Liver (tissue), 9 donors: ENCODE measurements around the gene RET. TPM values are rescaled to one million over a fixed set of nuclear protein-coding genes. Genes with fewer than 3 reads are reported as not detected.

Experiments used
- DNase-seq: peaks from one replicate; pipeline ENCODE4 v3.0.0-alpha.2; 2017; ENCODE audit warnings: low spot score
- H3K27ac ChIP-seq, 2 donors: one replicate each; pipeline ENCODE4 v1.7.0; 2013; ENCODE audit warnings: inconsistent platforms in 2 of 2, low read length in 2 of 2, control low read depth in 1 of 2, low read depth in 1 of 2, mild to moderate bottlenecking in 1 of 2
- H3K27me3 ChIP-seq, 4 donors: one replicate each; pipeline versions ENCODE4 v1.6.1 to v1.7.0; 2013; ENCODE audit warnings: low read length in 3 of 4, inconsistent platforms in 1 of 4, mild to moderate bottlenecking in 1 of 4, moderate library complexity in 1 of 4; ENCODE audit not compliant: control insufficient read depth in 4 of 4, insufficient read depth in 4 of 4
- H3K36me3 ChIP-seq, 4 donors: one replicate each; pipeline versions ENCODE4 v1.6.1 to v1.7.0; 2013; ENCODE audit warnings: low read length in 3 of 4, mild to moderate bottlenecking in 3 of 4, low read depth in 1 of 4, moderate library complexity in 1 of 4; ENCODE audit not compliant: control insufficient read depth in 4 of 4, insufficient read depth in 3 of 4
- H3K4me1 ChIP-seq, 4 donors: one replicate each; pipeline versions ENCODE4 v1.6.1 to v1.7.0; 2013; ENCODE audit warnings: low read length in 3 of 4, mild to moderate bottlenecking in 3 of 4, moderate library complexity in 1 of 4; ENCODE audit not compliant: control insufficient read depth in 4 of 4, insufficient read depth in 4 of 4
- H3K4me3 ChIP-seq, 3 donors: one replicate each; pipeline versions ENCODE4 v1.6.1 to v1.7.0; 2013; ENCODE audit warnings: low read length in 3 of 3, control low read depth in 1 of 3, low read depth in 1 of 3, mild to moderate bottlenecking in 1 of 3
- H3K9ac ChIP-seq, 2 donors: one replicate each; pipeline ENCODE4 v1.7.0; 2013; ENCODE audit warnings: low read length in 2 of 2, mild to moderate bottlenecking in 2 of 2, moderate library complexity in 2 of 2, control low read depth in 1 of 2, low read depth in 1 of 2
- H3K9me3 ChIP-seq, 4 donors: one replicate each; pipeline versions ENCODE4 v1.6.1 to v1.7.0; 2013; ENCODE audit warnings: low read length in 3 of 4; ENCODE audit not compliant: control insufficient read depth in 4 of 4
- CTCF ChIP-seq: fragments of 150-350 bp; IDR thresholded peaks from 2 replicates; pipeline ENCODE4 v1.5.1; 2017; ENCODE audit warnings: improper control_type of control experiment, low read depth, low read length; ENCODE audit not compliant: missing input control
- FOXA1 ChIP-seq: IDR thresholded peaks from 2 replicates; pipeline ENCODE4 v1.6.1; 2016; ENCODE audit warnings: antibody characterized with exemption
- GABPA ChIP-seq, 2 donors: IDR thresholded peaks in 1 of 2; conservative IDR thresholded peaks in 1 of 2; 2 replicates each; pipeline ENCODE4 v1.6.1; 2016; ENCODE audit warnings: antibody characterized with exemption in 2 of 2, mild to moderate bottlenecking in 1 of 2, moderate library complexity in 1 of 2
- HNF4A ChIP-seq, 2 donors: conservative IDR thresholded peaks; 2 replicates each; pipeline ENCODE4 v1.6.1; 2016; ENCODE audit warnings: antibody characterized with exemption in 2 of 2, mild to moderate bottlenecking in 2 of 2
- REST ChIP-seq: IDR thresholded peaks from 2 replicates; pipeline ENCODE4 v1.6.1; 2016; ENCODE audit warnings: antibody characterized with exemption, mild to moderate bottlenecking
- SP1 ChIP-seq: IDR thresholded peaks from 2 replicates; pipeline ENCODE4 v1.6.1; 2018; ENCODE audit warnings: antibody characterized with exemption, mild to moderate bottlenecking
- YY1 ChIP-seq: IDR thresholded peaks from 2 replicates; pipeline ENCODE4 v1.6.1; 2016; ENCODE audit warnings: antibody characterized with exemption, mild to moderate bottlenecking
- ZBTB33 ChIP-seq: IDR thresholded peaks from 2 replicates; pipeline ENCODE4 v1.6.1; 2016; ENCODE audit warnings: antibody characterized with exemption
- WGBS: extraction: QIAGEN DNeasy Blood & Tissue Kit; methylation state at CpG from one replicate; pipeline ENCODE4 v1.1.7; 2013; 5-methylcytosine and 5-hydroxymethylcytosine counted together
- polyA plus RNA-seq, 2 donors: library from polyadenylated mRNA; stranded (reverse) in 1 of 2; unstranded in 1 of 2; fragments of 200-250 nt in 1 of 2; fragments of >200 nt in 1 of 2; fragmentation: Nextera tagmentation in 1 of 2; extraction: Ambion mirVana in 1 of 2; gene quantifications; one replicate each; pipeline versions ENCODE4 v1.2.1 to v1.2.3, GENCODE V29; 2013 to 2015
- total RNA-seq, 2 donors: library from RNA; depleted of rRNA; stranded (reverse); fragments of >200 nt; gene quantifications; one replicate each; pipeline ENCODE4 v1.2.3, GENCODE V29; 2014
- donor health status: healthy.
- donor health status: healthy.
- donor health status: healthy.
- donor health status: healthy.
- donor health status: healthy.

The RET gene
- total and polyA plus RNA-seq, 4 donors, result 0.09 to 2.5 (median 0.33) TPM; not detected in 1

GRCh38 chr10:43066481-43066880 lies 10.4 kb upstream of the RET start:
- Histone ChIP-seq H3K27ac (no peak overlapping the region), H3K27me3 (no peaks in the 10 kb centered on the region), H3K4me3 (no peak overlapping the region), H3K9ac (no peak overlapping the region), H3K9me3 (no peaks in the 10 kb centered on the region), H3K36me3 (no peaks in the 10 kb centered on the region), H3K4me1 (peaks cover 0 to 8% (median 1%) of the 10 kb centered on the region in 4 donors)
- 69% methylated on average over 3 of the region's 3 CpGs for WGBS
- no peak for DNase-seq
- no peak for TF ChIP-seq CTCF
- TF ChIP-seq ZBTB33, result no peak

- no peak overlapping the region for H3K4me3 ChIP-seq
- 90% methylated on average over 14 of the region's 14 CpGs for WGBS
- H3K27me3 ChIP-seq, result no peaks in the 10 kb centered on the region
- DNase-seq, result no peak
- H3K9ac ChIP-seq, result no peak overlapping the region
- no peak overlapping the region for H3K27ac ChIP-seq
- no peak for TF ChIP-seq ZBTB33
- TF ChIP-seq YY1, result no peak
- TF ChIP-seq GABPA (IDR thresholded peaks at IDR 0.05 in 1 of 2, conservative IDR thresholded peaks at IDR 0.05 in 1 of 2), result no peak
- TF ChIP-seq FOXA1, result no peak
- TF ChIP-seq HNF4A (conservative IDR thresholded peaks at IDR 0.05), result no peak
- no peak for TF ChIP-seq REST
- no peak for TF ChIP-seq SP1
- no peak for TF ChIP-seq CTCF
- H3K9me3 ChIP-seq, result no peaks in the 10 kb centered on the region
- no peaks in the 10 kb centered on the region for H3K36me3 ChIP-seq
- H3K4me1 ChIP-seq, result no peaks in the 10 kb centered on the region
These were observed 9.3 kb upstream of the RET start for GRCh38 chr10:43067391-43068135.
